ENCODE data around the gene EXOSC3. TPM values are rescaled to one million over a fixed set of nuclear protein-coding genes. Genes with fewer than 3 reads are reported as not detected.

EXOSC3 gene
- total RNA-seq, 2 experiments from 2014 or later: 67.8 to 72.1 TPM

GRCh38 chr9:37800631-37801286 lies 15.9 kb upstream of the EXOSC3 start, which contains the start of gene DCAF10:
Gene DCAF10, plus strand, starts transcription at chr9:37800797. Its CDS starts 70 bp downstream, at chr9:37800867.
- H3K27me3 Mint-ChIP-seq: no peaks in the 10 kb centered on the region
- DNase-seq (peak; percentile 97), ATAC-seq (ENCODE audit: low read depth) (peak; percentile 71)
- peaks cover 35% of the 10 kb centered on the region for H3K4me1 Mint-ChIP-seq
- H3K36me3 Mint-ChIP-seq: peaks cover 17% of the 10 kb centered on the region
- POLR2A ChIA-PET: interaction anchor here (0.6 to 2.0 kb wide), 9 partner anchors 12 to 208 kb away, joined by 3 to 27 read pairs (median 4); partner anchors contain the start of genes EXOSC3, SLC25A51 and TOMM5
- H3K9me3 Mint-ChIP-seq: no peaks in the 10 kb centered on the region
- peak within 1 kb of the TSS; percentile 91 for H3K4me3 Mint-ChIP-seq
- H3K27ac Mint-ChIP-seq: peak within 1 kb of the TSS; percentile 72

- Mint-ChIP-seq H3K36me3 (peaks cover 9% of the 10 kb centered on the region), H3K27me3 (no peaks in the 10 kb centered on the region), H3K27ac (peak overlapping the region; percentile 72), H3K9me3 (no peaks in the 10 kb centered on the region), H3K4me1 (peaks cover 39% of the 10 kb centered on the region), H3K4me3 (peak overlapping the region; percentile 91)
- POLR2A ChIA-PET: interaction anchor here (3.3 kb wide), 1 partner anchor 14 kb away, joined by 28 read pairs; the partner anchor contains the start of gene EXOSC3
- no peak for DNase-seq
- ATAC-seq (ENCODE audit: low read depth): peak; percentile 23
These were observed 13.8 kb upstream of the EXOSC3 start for GRCh38 chr9:37798677-37799076.

GRCh38 chr9:37796232-37796631 lies 11.4 kb upstream of the EXOSC3 start:
- POLR2A ChIA-PET: no interaction called here
- Mint-ChIP-seq H3K4me1 (peaks cover 27% of the 10 kb centered on the region), H3K9me3 (no peaks in the 10 kb centered on the region), H3K4me3 (no peak overlapping the region), H3K27me3 (no peaks in the 10 kb centered on the region), H3K27ac (no peak overlapping the region), H3K36me3 (peaks cover 12% of the 10 kb centered on the region)
- ATAC-seq (ENCODE audit: low read depth) (no peak), DNase-seq (no peak)

- no peak overlapping the region for H3K4me3 Mint-ChIP-seq
- H3K27ac Mint-ChIP-seq: no peak overlapping the region
- H3K9me3 Mint-ChIP-seq: no peaks in the 10 kb centered on the region
- peaks cover 10% of the 10 kb centered on the region for H3K4me1 Mint-ChIP-seq
- H3K36me3 Mint-ChIP-seq: peaks cover 11% of the 10 kb centered on the region
- H3K27me3 Mint-ChIP-seq: no peaks in the 10 kb centered on the region
- POLR2A ChIA-PET: no interaction called here
- no peak for ATAC-seq (ENCODE audit: low read depth)
- DNase-seq: no peak
These were observed 7.3 kb upstream of the EXOSC3 start for GRCh38 chr9:37792122-37792521.

GRCh38 chr9:37790096-37790495 lies 5.2 kb upstream of the EXOSC3 start:
- H3K4me1 Mint-ChIP-seq: peaks cover 9% of the 10 kb centered on the region
- no peak overlapping the region for H3K4me3 Mint-ChIP-seq
- POLR2A ChIA-PET: no interaction called here

GRCh38 chr9:37788332-37788731 lies 3.5 kb upstream of the EXOSC3 start:
- Mint-ChIP-seq H3K36me3 (peaks cover 13% of the 10 kb centered on the region), H3K27ac (no peak overlapping the region), H3K4me3 (no peak overlapping the region)

More at GRCh38 chr9:37790096-37790495, 5.2 kb upstream of the EXOSC3 start:
- Mint-ChIP-seq H3K27ac (no peak overlapping the region), H3K27me3 (no peaks in the 10 kb centered on the region), H3K36me3 (peaks cover 10% of the 10 kb centered on the region), H3K9me3 (no peaks in the 10 kb centered on the region)
- ATAC-seq (ENCODE audit: low read depth) (no peak), DNase-seq (no peak)

GRCh38 chr9:37787059-37787458 lies 2.2 kb upstream of the EXOSC3 start:
- no peak overlapping the region for H3K4me3 Mint-ChIP-seq
- no peak for ATAC-seq (ENCODE audit: low read depth)
- POLR2A ChIA-PET: interaction anchor here (1.0 kb wide), 1 partner anchor 13 kb away, joined by 4 read pairs; the partner anchor contains the start of gene DCAF10

More at GRCh38 chr9:37788332-37788731, 3.5 kb upstream of the EXOSC3 start:
- peaks cover 12% of the 10 kb centered on the region for H3K4me1 Mint-ChIP-seq
- H3K9me3 Mint-ChIP-seq: no peaks in the 10 kb centered on the region
- POLR2A ChIA-PET: interaction anchor here (0.6 kb wide), 1 partner anchor 239 kb away, joined by 3 read pairs; no protein-coding TSS in a partner anchor
- DNase-seq (no peak), ATAC-seq (ENCODE audit: low read depth) (no peak)
- H3K27me3 Mint-ChIP-seq: no peaks in the 10 kb centered on the region

GRCh38 chr9:37784291-37784615 lies 611 bp downstream of the EXOSC3 start:
- no peaks in the 10 kb centered on the region for H3K9me3 Mint-ChIP-seq
- H3K4me1 Mint-ChIP-seq: peaks cover 28% of the 10 kb centered on the region
- peaks cover 31% of the 10 kb centered on the region for H3K36me3 Mint-ChIP-seq
- POLR2A ChIA-PET: interaction anchor here (0.7 to 2.7 kb wide), 14 partner anchors 9 to 299 kb away, joined by 3 to 28 read pairs (median 4); partner anchors contain the start of genes DCAF10, POLR1E, SLC25A51 and TOMM5
- H3K27me3 Mint-ChIP-seq: no peaks in the 10 kb centered on the region
- peak overlapping the region; percentile 97 for H3K27ac Mint-ChIP-seq
- no peak for DNase-seq
- ATAC-seq (ENCODE audit: low read depth): peak; percentile 3
- H3K4me3 Mint-ChIP-seq: peak overlapping the region; percentile 98

More at GRCh38 chr9:37787059-37787458, 2.2 kb upstream of the EXOSC3 start:
- Mint-ChIP-seq H3K9me3 (no peaks in the 10 kb centered on the region), H3K27ac (no peak overlapping the region), H3K36me3 (peaks cover 21% of the 10 kb centered on the region), H3K27me3 (no peaks in the 10 kb centered on the region), H3K4me1 (peaks cover 22% of the 10 kb centered on the region)
- peak; percentile 41 for DNase-seq

- H3K4me3 Mint-ChIP-seq: no peak overlapping the region
- H3K36me3 Mint-ChIP-seq: peaks cover 47% of the 10 kb centered on the region
These were observed 6.3 kb downstream of the EXOSC3 start for GRCh38 chr9:37778534-37778933.

GRCh38 chr9:37776328-37776727 lies 8.5 kb downstream of the EXOSC3 start:
- Mint-ChIP-seq H3K9me3 (no peaks in the 10 kb centered on the region), H3K36me3 (peaks cover 37% of the 10 kb centered on the region), H3K4me3 (no peak overlapping the region), H3K27me3 (no peaks in the 10 kb centered on the region), H3K4me1 (peaks cover 10% of the 10 kb centered on the region), H3K27ac (no peak overlapping the region)
- ATAC-seq (ENCODE audit: low read depth) (no peak), DNase-seq (no peak)
- POLR2A ChIA-PET: interaction anchor here (0.6 to 2.5 kb wide), 3 partner anchors 9 to 24 kb away, joined by 4 to 11 read pairs (median 6); partner anchors contain the start of genes DCAF10 and EXOSC3

More at GRCh38 chr9:37778534-37778933, 6.3 kb downstream of the EXOSC3 start:
- POLR2A ChIA-PET: no interaction called here
- ATAC-seq (ENCODE audit: low read depth) (no peak), DNase-seq (no peak)
- Mint-ChIP-seq H3K4me1 (peaks cover 27% of the 10 kb centered on the region), H3K27ac (no peak overlapping the region), H3K9me3 (no peaks in the 10 kb centered on the region), H3K27me3 (no peaks in the 10 kb centered on the region)

- Mint-ChIP-seq H3K9me3 (no peaks in the 10 kb centered on the region), H3K36me3 (peaks cover 31% of the 10 kb centered on the region), H3K4me3 (no peak overlapping the region), H3K4me1 (peaks cover 9% of the 10 kb centered on the region), H3K27ac (no peak overlapping the region), H3K27me3 (no peaks in the 10 kb centered on the region)
- POLR2A ChIA-PET: interaction anchor here (2.5 kb wide), 1 partner anchor 9 kb away, joined by 11 read pairs; the partner anchor contains the start of gene EXOSC3
- no peak for DNase-seq
- ATAC-seq (ENCODE audit: low read depth): no peak
These were observed 9.5 kb downstream of the EXOSC3 start for GRCh38 chr9:37775216-37775919.

- DNase-seq: no peak
- POLR2A ChIA-PET: no interaction called here
- peaks cover 1% of the 10 kb centered on the region for H3K4me1 Mint-ChIP-seq
- no peaks in the 10 kb centered on the region for H3K27me3 Mint-ChIP-seq
- H3K36me3 Mint-ChIP-seq: peaks cover 27% of the 10 kb centered on the region
- H3K9me3 Mint-ChIP-seq: no peaks in the 10 kb centered on the region
- H3K4me3 Mint-ChIP-seq: no peak overlapping the region
- no peak for ATAC-seq (ENCODE audit: low read depth)
- no peak overlapping the region for H3K27ac Mint-ChIP-seq
These were observed 14.9 kb downstream of the EXOSC3 start for GRCh38 chr9:37769995-37770394.

- Mint-ChIP-seq H3K9me3 (no peaks in the 10 kb centered on the region), H3K4me1 (peaks cover 1% of the 10 kb centered on the region), H3K4me3 (no peak overlapping the region), H3K27ac (no peak overlapping the region), H3K36me3 (peaks cover 29% of the 10 kb centered on the region), H3K27me3 (no peaks in the 10 kb centered on the region)
- ATAC-seq (ENCODE audit: low read depth): no peak
- DNase-seq: no peak
- POLR2A ChIA-PET: no interaction called here
These were observed 15.6 kb downstream of the EXOSC3 start for GRCh38 chr9:37769306-37769705.

All from activated naive CD8-positive, alpha-beta T cell treated with anti-CD3 and anti-CD28 coated beads, Interleukin-2, amount 10 ng/mL, durations not matched to agents 7 days and 5 days (primary cell).